H1 (cell line): ENCODE data around the gene MMP28. TPM values are rescaled to one million over a fixed set of nuclear protein-coding genes. Genes with fewer than 3 reads are reported as not detected.

ENCODE experiments used
- CTCF ChIA-PET: fragments of 300-600 bp; sonication (Branson Sonifier 250); formaldehyde crosslinking; loops from one replicate; lab custom pipeline; 2021; ENCODE audit not compliant: partially characterized antibody; lab: Charles Lee
- POLR2A ChIA-PET: fragments of 300-600 bp; sonication (Branson Sonifier 250); formaldehyde crosslinking; loops from one replicate; lab custom pipeline; 2021; ENCODE audit warnings: inconsistent platforms; ENCODE audit not compliant: partially characterized antibody; lab: Charles Lee
- DNase-seq, 2 experiments: peaks; one replicate each; pipeline versions ENCODE4 v3.0.0 to v3.0.0-alpha.2; 2010 to 2022; ENCODE audit warnings: low spot score in 2 of 2, low read depth in 1 of 2, mixed read lengths in 1 of 2
- FAIRE-seq: peaks from 2 replicates; lab custom pipeline; 2011; peaks lifted over from hg19 to GRCh38; lab: Jason Lieb, UNC
- H2AFZ ChIP-seq: 2 replicates; pipeline ENCODE4 v1.8.1; 2012; ENCODE audit warnings: low read length, inconsistent platforms
- H2AK5ac ChIP-seq: 2 replicates; pipeline ENCODE4 v1.6.1; 2013; ENCODE audit warnings: low read depth, low read length
- H2BK120ac ChIP-seq: replicated peaks from 2 replicates; pipeline ENCODE3; 2013; ENCODE audit warnings: low read depth, low read length, inconsistent platforms
- H2BK12ac ChIP-seq: 2 replicates; pipeline ENCODE4 v1.6.1; 2013; ENCODE audit warnings: low read depth, low read length
- H2BK15ac ChIP-seq: 2 replicates; pipeline ENCODE4 v1.6.1; 2013; ENCODE audit warnings: low read length
- H2BK20ac ChIP-seq: 2 replicates; pipeline ENCODE4 v1.6.1; 2013; ENCODE audit warnings: low read length
- H2BK5ac ChIP-seq: 2 replicates; pipeline ENCODE4 v1.6.1; 2013; ENCODE audit warnings: low read depth, low read length
- H3K14ac ChIP-seq: 2 replicates; pipeline ENCODE4 v1.6.1; 2013; ENCODE audit warnings: inconsistent platforms; ENCODE audit not compliant: insufficient read length
- H3K18ac ChIP-seq: 2 replicates; pipeline ENCODE4 v1.6.1; 2013; ENCODE audit warnings: low read length; ENCODE audit errors: extremely low read depth
- H3K23ac ChIP-seq: 2 replicates; pipeline ENCODE4 v1.6.1; 2013; ENCODE audit warnings: inconsistent platforms; ENCODE audit not compliant: insufficient read length
- H3K23me2 ChIP-seq: 2 replicates; pipeline ENCODE4 v1.6.1; 2013; ENCODE audit warnings: low read depth, low read length
- H3K27ac ChIP-seq: 2 replicates; pipeline ENCODE4 v1.6.1; 2011; ENCODE audit warnings: low read depth, low read length, inconsistent platforms
- H3K27me3 ChIP-seq, 4 experiments: replicated peaks in 1 of 4; 1 replicate in 1 of 4; 2 replicates in 3 of 4; pipeline versions ENCODE4 v1.6.1 to v1.8.1; 2011 to 2013; ENCODE audit warnings: low read length in 3 of 4, mild to moderate bottlenecking in 3 of 4, inconsistent platforms in 2 of 4, mixed read lengths in 2 of 4, moderate library complexity in 1 of 4; ENCODE audit not compliant: control insufficient read depth in 3 of 4, insufficient read depth in 3 of 4; ENCODE audit errors: extremely low read depth in 1 of 4
- H3K36me3 ChIP-seq, 4 experiments: 2 replicates each; pipeline versions ENCODE4 v1.6.1 to v1.8.1; 2011 to 2013; ENCODE audit warnings: mild to moderate bottlenecking in 4 of 4, low read length in 3 of 4, moderate library complexity in 2 of 4, control low read depth in 1 of 4, inconsistent platforms in 1 of 4; ENCODE audit not compliant: insufficient read depth in 4 of 4, control insufficient read depth in 2 of 4
- H3K4ac ChIP-seq: replicated peaks from 2 replicates; pipeline ENCODE3; 2013; ENCODE audit warnings: low read length, low read depth, mixed read lengths, inconsistent platforms; ENCODE audit not compliant: insufficient read length
- H3K4me1 ChIP-seq, 4 experiments: replicated peaks in 1 of 4; 1 replicate in 1 of 4; 2 replicates in 3 of 4; pipeline versions ENCODE4 v1.6.1 to v1.8.1; 2011 to 2013; ENCODE audit warnings: low read length in 3 of 4, inconsistent platforms in 2 of 4, mixed read lengths in 1 of 4; ENCODE audit not compliant: insufficient read depth in 4 of 4, control insufficient read depth in 3 of 4
- H3K4me2 ChIP-seq, 2 experiments: 2 replicates each; pipeline versions ENCODE4 v1.6.1 to v1.8.1; 2011 to 2013; ENCODE audit warnings: low read depth in 2 of 2, low read length in 2 of 2, control low read depth in 1 of 2, inconsistent platforms in 1 of 2, mild to moderate bottlenecking in 1 of 2; ENCODE audit not compliant: insufficient read depth in 1 of 2
- H3K4me3 ChIP-seq, 4 experiments: fragments of 200-600, 300-600 bp in 1 of 4; sonication (generic), shearing (Covaris generic), sonication (Bioruptor Twin) in 1 of 4; 2 replicates each; pipeline versions ENCODE4 v1.5.1 to v1.8.1; 2011 to 2016; ENCODE audit warnings: low read length in 4 of 4, low read depth in 3 of 4, control low read depth in 2 of 4, inconsistent platforms in 2 of 4, mild to moderate bottlenecking in 2 of 4, mixed read lengths in 1 of 4, moderate library complexity in 1 of 4; ENCODE audit not compliant: insufficient read depth in 2 of 4; ENCODE audit errors: extremely low read depth in 1 of 4
- H3K56ac ChIP-seq: replicated peaks from 2 replicates; pipeline ENCODE3; 2013; ENCODE audit warnings: low read depth, mild to moderate bottlenecking, mixed read lengths, low read length, inconsistent platforms; ENCODE audit not compliant: insufficient read length
- H3K79me1 ChIP-seq: 2 replicates; pipeline ENCODE4 v1.6.1; 2013; ENCODE audit warnings: low read depth, low read length, control low read depth
- H3K79me2 ChIP-seq, 2 experiments: 2 replicates each; pipeline versions ENCODE4 v1.6.1 to v1.8.1; 2012 to 2013; ENCODE audit warnings: low read length in 2 of 2, mild to moderate bottlenecking in 2 of 2, inconsistent platforms in 1 of 2; ENCODE audit not compliant: insufficient read depth in 2 of 2, control insufficient read depth in 1 of 2
- H3K9ac ChIP-seq, 4 experiments: replicated peaks in 1 of 4; 1 replicate in 1 of 4; 2 replicates in 3 of 4; pipeline versions ENCODE4 v1.6.1 to v1.8.1; 2011 to 2013; ENCODE audit warnings: low read depth in 3 of 4, low read length in 3 of 4, control low read depth in 2 of 4, mild to moderate bottlenecking in 2 of 4, moderate library complexity in 2 of 4, inconsistent platforms in 1 of 4; ENCODE audit errors: extremely low read depth in 1 of 4
- H3K9me3 ChIP-seq, 2 experiments: 2 replicates each; pipeline versions ENCODE4 v1.6.1 to v1.8.1; 2012 to 2013; ENCODE audit warnings: mild to moderate bottlenecking in 2 of 2, moderate library complexity in 2 of 2, control low read depth in 1 of 2, inconsistent platforms in 1 of 2, low read depth in 1 of 2, low read length in 1 of 2, mixed read lengths in 1 of 2; ENCODE audit not compliant: insufficient read depth in 2 of 2
- H4K20me1 ChIP-seq, 2 experiments: replicated peaks in 1 of 2; 2 replicates each; pipeline versions ENCODE3 to v1.8.1; 2011 to 2013; ENCODE audit warnings: inconsistent platforms in 2 of 2, low read length in 2 of 2, mild to moderate bottlenecking in 1 of 2; ENCODE audit not compliant: insufficient read depth in 2 of 2, control insufficient read depth in 1 of 2
- H4K5ac ChIP-seq: 2 replicates; pipeline ENCODE4 v1.6.1; 2013; ENCODE audit warnings: low read length, low read depth, mixed read lengths, inconsistent platforms; ENCODE audit not compliant: insufficient read length
- H4K8ac ChIP-seq: 2 replicates; pipeline ENCODE4 v1.8.0; 2013; ENCODE audit warnings: mild to moderate bottlenecking, moderate library complexity, low read length, inconsistent platforms; ENCODE audit not compliant: insufficient read depth; ENCODE audit errors: extremely low read depth
- H4K91ac ChIP-seq: replicated peaks from 2 replicates; pipeline ENCODE3; 2013; ENCODE audit warnings: low read length, mixed read lengths, inconsistent platforms; ENCODE audit not compliant: insufficient read length
- BRCA1 ChIP-seq: IDR thresholded peaks from 2 replicates; pipeline ENCODE4 v1.6.1; 2012; ENCODE audit warnings: low read depth, low read length, improper control_type of control experiment
- RNF2 ChIP-seq: fragments of 200-900, 300-1000 bp; sonication (generic); IDR thresholded peaks from 2 replicates; pipeline ENCODE4 v1.7.1; 2016; ENCODE audit warnings: borderline replicate concordance, low read depth, mild to moderate bottlenecking, antibody characterized with exemption, low read length; ENCODE audit not compliant: poor library complexity, severe bottlenecking; ENCODE audit errors: missing control alignments
- WGBS, 2 experiments: shearing (Covaris generic) in 1 of 2; methylation state at CpG; one replicate each; pipeline versions ENCODE4 v1.1.6 to v1.1.7; 2013 to 2015; ENCODE audit warnings: low lambda C conversion rate in 2 of 2, mixed read lengths in 2 of 2, inconsistent platforms in 1 of 2, low coverage in 1 of 2, missing lambda C conversion rate in 1 of 2; ENCODE audit not compliant: insufficient replicate concordance in 2 of 2, insufficient coverage in 1 of 2, insufficient read length in 1 of 2; ENCODE audit errors: extremely low coverage in 1 of 2, missing lambda C conversion rate in 1 of 2; 5-methylcytosine and 5-hydroxymethylcytosine counted together
- polyA plus RNA-seq, 7 experiments: library from polyadenylated mRNA; depleted of rRNA in 3 of 7; stranded (reverse) in 5 of 7; unstranded in 2 of 7; fragments of >200 nt in 5 of 7; fragments of 200-250 nt in 2 of 7; gene quantifications; 1 replicate in 5 of 7; 2 replicates in 1 of 7; 4 replicates in 1 of 7; pipeline versions ENCODE4 v1.2.1 to v1.2.3, GENCODE V29; 2011 to 2013; ENCODE audit warnings: missing spikeins in 2 of 7, mixed read lengths in 2 of 7
- total RNA-seq: library from RNA; stranded (reverse); fragmentation: NEBNext Ultra II Directional; extraction: Animal tissue kit (Norgen Biotek cat#: 25700); gene quantifications from 2 replicates; pipeline ENCODE4 v1.2.1, GENCODE V29; 2021
- TF ChIP-seq, protein P1 (sequence below): IDR thresholded peaks from 2 replicates; pipeline ENCODE4 v1.6.1; 2012; ENCODE audit warnings: inconsistent platforms

The MMP28 gene
- total and polyA plus RNA-seq, 2 of the 8 experiments (the other 6 are each of a cell fraction or from before 2014, with no cell fraction given) = not detected

DNA sequence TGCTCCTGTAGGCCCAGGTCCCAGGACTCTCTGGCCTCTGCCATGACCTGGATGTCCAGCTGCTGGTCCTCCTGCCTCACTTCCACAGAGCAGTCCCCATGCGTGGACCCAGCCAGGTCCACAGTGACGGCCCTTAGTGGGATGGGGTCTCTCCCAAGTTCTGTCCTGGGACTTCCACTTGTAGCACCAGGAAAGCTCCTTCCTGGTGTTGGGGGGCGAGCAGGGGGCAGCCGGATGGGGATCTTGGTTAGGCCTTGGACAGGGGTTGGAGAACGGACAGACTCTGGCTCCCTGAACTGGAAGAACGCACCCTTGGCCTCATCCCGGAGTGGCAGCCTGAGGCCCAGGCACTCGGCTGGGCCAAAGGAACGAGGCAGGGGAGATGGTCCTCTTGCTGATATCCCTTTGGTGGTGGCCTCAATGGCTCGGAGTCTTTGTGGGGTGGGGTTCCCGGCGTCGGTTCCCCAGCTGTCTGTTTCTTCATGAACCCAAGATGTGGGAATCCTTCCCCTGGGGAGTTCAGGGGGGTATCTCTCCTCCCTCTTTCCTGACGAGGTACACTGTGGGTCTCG lies 49.6 kb downstream of the MMP28 start:
- Histone ChIP-seq H4K8ac (no peak overlapping the region), H3K4ac (no peak overlapping the region), H3K4me1 (peaks cover 0 to 8% (median 6%) of the 10 kb centered on the region in 4 experiments; a peak in 5 of 7 replicates), H3K14ac (no peak overlapping the region), H3K4me2 (no peak overlapping the region), H3K23me2 (peaks cover 5% of the 10 kb centered on the region; the same call in 1 of the 2 replicates), H2AK5ac (no peak overlapping the region), H3K79me1 (no peaks in the 10 kb centered on the region), H3K4me3 (no peak overlapping the region), H3K27me3 (peaks cover 4 to 34% (median 29%) of the 10 kb centered on the region in 4 experiments), H3K79me2 (no peaks in the 10 kb centered on the region), H3K23ac (no peak overlapping the region), H4K20me1 (peaks cover 0 to 4% of the 10 kb centered on the region in 2 experiments), H3K18ac (no peak overlapping the region), H2BK20ac (no peak overlapping the region), H2AFZ (no peak overlapping the region), H2BK12ac (no peak overlapping the region), H3K27ac (no peak overlapping the region), H4K91ac (no peak overlapping the region), H2BK15ac (no peak overlapping the region), H2BK120ac (no peak overlapping the region), H3K9ac (no peak overlapping the region), H3K36me3 (peaks cover 0 to 2% (median 0%) of the 10 kb centered on the region in 4 experiments; a peak in 1 of 8 replicates), H3K56ac (no peak overlapping the region), H3K9me3 (peaks cover 1 to 3% of the 10 kb centered on the region in 2 experiments; a peak in 2 of 4 replicates), H2BK5ac (no peak overlapping the region), H4K5ac (no peak overlapping the region)
- TF ChIP-seq BRCA1 (no peak), RNF2 (no peak)
- TF ChIP-seq, protein P1, sequence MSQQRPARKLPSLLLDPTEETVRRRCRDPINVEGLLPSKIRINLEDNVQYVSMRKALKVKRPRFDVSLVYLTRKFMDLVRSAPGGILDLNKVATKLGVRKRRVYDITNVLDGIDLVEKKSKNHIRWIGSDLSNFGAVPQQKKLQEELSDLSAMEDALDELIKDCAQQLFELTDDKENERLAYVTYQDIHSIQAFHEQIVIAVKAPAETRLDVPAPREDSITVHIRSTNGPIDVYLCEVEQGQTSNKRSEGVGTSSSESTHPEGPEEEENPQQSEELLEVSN = no peak
- DNase-seq = no peak
- WGBS, 2 experiments = 92% methylated on average over 14 of the region's 15 CpGs; no CpG with 5 or more reads in 1 of the 2 experiments
- FAIRE-seq = no peak
- CTCF ChIA-PET = interaction anchor here (0.8 to 8.4 kb wide), 14 partner anchors 11 to 167 kb away, joined by 3 to 166 read pairs (median 3); partner anchors contain the start of genes PEX12 and RASL10B
- POLR2A ChIA-PET = interaction anchor here (1.4 kb wide), 1 partner anchor 63 kb away, joined by 3 read pairs; the partner anchor contains the start of gene TAF15
